ENCODE data around the gene NGRN. TPM values are rescaled to one million over a fixed set of nuclear protein-coding genes. Genes with fewer than 3 reads are reported as not detected.

NGRN gene, protein sequence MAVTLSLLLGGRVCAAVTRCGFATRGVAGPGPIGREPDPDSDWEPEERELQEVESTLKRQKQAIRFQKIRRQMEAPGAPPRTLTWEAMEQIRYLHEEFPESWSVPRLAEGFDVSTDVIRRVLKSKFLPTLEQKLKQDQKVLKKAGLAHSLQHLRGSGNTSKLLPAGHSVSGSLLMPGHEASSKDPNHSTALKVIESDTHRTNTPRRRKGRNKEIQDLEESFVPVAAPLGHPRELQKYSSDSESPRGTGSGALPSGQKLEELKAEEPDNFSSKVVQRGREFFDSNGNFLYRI
- polyA plus RNA-seq, result 76.1 TPM
- long read RNA-seq, donor 1, full-length matches to known transcripts, result 35 of 35 reads
- long read RNA-seq, donor 1, partial matches to known transcripts, result 0 of 35 reads
- long read RNA-seq, donor 1, other reads (novel, unspliced or antisense), result 0 of 35 reads
- long read RNA-seq, donor 2, full-length matches to known transcripts, result 79 of 156 reads
- long read RNA-seq, donor 2, partial matches to known transcripts, result 77 of 156 reads
- long read RNA-seq, donor 2, other reads (novel, unspliced or antisense), result 0 of 156 reads
- long read RNA-seq, donor 3, result 0 reads
- long read RNA-seq, donor 4, transcript NGRN-201 (2 exons, 2,784 nt), result major isoform, 7 of 7 reads
- long read RNA-seq, donor 4, partial matches to known transcripts, result 0 of 7 reads
- long read RNA-seq, donor 4, other reads (novel, unspliced or antisense), result 0 of 7 reads
- long read RNA-seq, donor 5, full-length matches to known transcripts, result 45 of 45 reads
- long read RNA-seq, donor 5, partial matches to known transcripts, result 0 of 45 reads
- long read RNA-seq, donor 5, other reads (novel, unspliced or antisense), result 0 of 45 reads
- long read RNA-seq, donor 6, full-length matches to known transcripts, result 61 of 61 reads
- long read RNA-seq, donor 6, partial matches to known transcripts, result 0 of 61 reads
- long read RNA-seq, donor 6, other reads (novel, unspliced or antisense), result 0 of 61 reads
- long read RNA-seq, donor 7, full-length matches to known transcripts, result 39 of 39 reads
- long read RNA-seq, donor 7, partial matches to known transcripts, result 0 of 39 reads
- long read RNA-seq, donor 7, other reads (novel, unspliced or antisense), result 0 of 39 reads
- long read RNA-seq, donor 8, full-length matches to known transcripts, result 95 of 95 reads
- long read RNA-seq, donor 8, partial matches to known transcripts, result 0 of 95 reads
- long read RNA-seq, donor 8, other reads (novel, unspliced or antisense), result 0 of 95 reads
- long read RNA-seq, donor 9, full-length matches to known transcripts, result 95 of 95 reads
- long read RNA-seq, donor 9, partial matches to known transcripts, result 0 of 95 reads
- long read RNA-seq, donor 9, other reads (novel, unspliced or antisense), result 0 of 95 reads
- long read RNA-seq, donor 10, full-length matches to known transcripts, result 82 of 82 reads
- long read RNA-seq, donor 10, partial matches to known transcripts, result 0 of 82 reads
- long read RNA-seq, donor 10, other reads (novel, unspliced or antisense), result 0 of 82 reads
- long read RNA-seq, donor 11, full-length matches to known transcripts, result 61 of 61 reads
- long read RNA-seq, donor 11, partial matches to known transcripts, result 0 of 61 reads
- long read RNA-seq, donor 11, other reads (novel, unspliced or antisense), result 0 of 61 reads

DNA sequence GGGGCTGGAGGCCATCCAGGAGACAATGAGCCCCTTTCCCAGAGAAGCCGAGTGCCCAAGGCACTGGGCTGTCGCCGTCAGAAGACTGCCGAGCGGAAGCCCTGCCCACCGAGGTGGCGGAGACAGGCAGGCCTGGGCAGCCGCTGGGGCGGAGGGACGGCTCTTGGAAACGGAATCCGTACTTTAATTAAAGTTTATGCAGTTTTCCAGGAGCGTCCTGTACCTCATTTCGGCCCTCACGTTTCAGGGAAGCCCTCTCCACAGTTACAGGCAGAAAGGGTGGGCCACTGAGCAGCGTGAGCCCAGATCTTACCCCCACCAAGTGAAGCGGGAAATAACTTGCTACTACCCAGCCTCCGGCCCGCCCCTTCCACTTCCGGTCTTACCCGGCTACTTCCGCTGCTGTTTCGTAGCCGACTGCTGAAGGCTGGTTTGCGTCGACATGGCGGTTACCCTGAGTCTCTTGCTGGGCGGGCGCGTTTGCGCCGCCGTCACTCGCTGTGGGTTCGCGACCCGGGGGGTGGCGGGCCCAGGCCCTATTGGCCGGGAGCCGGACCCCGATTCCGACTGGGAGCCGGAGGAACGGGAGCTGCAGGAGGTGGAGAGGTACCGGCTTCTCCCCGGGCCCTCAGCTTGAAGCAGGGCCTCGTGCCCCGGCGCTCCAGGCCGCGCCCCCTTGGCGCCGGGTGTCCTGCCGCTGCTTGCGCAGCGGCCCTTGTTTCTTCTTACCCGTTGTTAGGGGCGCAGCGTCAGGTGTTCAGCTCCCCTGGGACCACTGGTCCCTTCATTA, at the start of gene NGRN:
NGRN (plus strand) TSS at position 402 of the 790 bp plus-strand sequence; CDS start at position 443, 41 bp downstream.
- H3K9me3 ChIP-seq (ENCODE audit: control insufficient read depth, low read depth, low read length), result no peaks in the 10 kb centered on the region
- WGBS (ENCODE audit: insufficient coverage, low lambda C conversion rate), result no CpG with 5 or more reads among the region's 59 CpGs
- H3K36me3 ChIP-seq (ENCODE audit: control insufficient read depth, insufficient read depth, low read length), result peaks cover 13% of the 10 kb centered on the region
- peak; percentile 89 to 97 for DNase-seq
- H3K27ac ChIP-seq (ENCODE audit: low read length), result peak within 1 kb of the TSS; percentile 86
- H3K4me3 ChIP-seq (ENCODE audit: low read length), result peak within 1 kb of the TSS; percentile 72
- H3K27me3 ChIP-seq (ENCODE audit: control insufficient read depth, insufficient read depth, low read length), result no peaks in the 10 kb centered on the region
- peaks cover 27% of the 10 kb centered on the region for H3K4me1 ChIP-seq (ENCODE audit: control insufficient read depth, insufficient read depth, low read length)

DNA sequence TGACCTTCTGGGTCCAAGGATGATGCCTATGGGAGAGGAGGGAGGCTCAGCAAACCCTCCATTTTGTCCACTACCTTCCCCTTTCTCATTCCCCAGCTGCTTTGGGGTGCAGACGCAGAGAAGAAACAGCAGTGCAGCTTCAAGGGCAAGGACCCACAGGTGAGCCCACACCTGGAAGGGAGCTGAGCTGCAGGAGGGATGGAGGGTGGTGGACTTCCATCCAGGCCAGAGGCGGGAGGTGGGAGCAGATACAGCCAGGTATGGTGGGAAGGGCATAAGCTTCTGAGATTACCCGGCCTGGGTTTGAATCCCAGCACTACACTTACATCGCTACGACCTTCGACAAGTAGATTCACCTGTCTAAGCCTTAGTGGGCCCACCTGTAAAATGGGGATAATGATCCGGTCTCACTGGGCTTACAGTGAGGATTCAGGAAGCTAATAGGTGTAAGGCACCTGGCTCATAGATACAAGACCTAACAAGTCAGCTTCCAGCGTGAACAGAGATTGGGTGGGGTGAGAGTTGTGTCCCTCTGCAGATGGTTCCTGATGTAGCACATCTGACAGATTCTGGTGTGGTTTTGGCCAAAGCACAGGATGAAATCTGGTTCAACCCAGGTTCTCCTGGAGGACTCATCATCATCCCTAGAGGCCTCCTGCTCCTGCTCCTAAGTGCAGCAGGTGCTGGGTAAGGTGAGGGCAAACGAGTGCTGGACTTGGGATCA, 47.6 kb upstream of the NGRN start:
- peaks cover 43% of the 10 kb centered on the region for H3K36me3 ChIP-seq (ENCODE audit: control insufficient read depth, insufficient read depth, low read length)

DNA sequence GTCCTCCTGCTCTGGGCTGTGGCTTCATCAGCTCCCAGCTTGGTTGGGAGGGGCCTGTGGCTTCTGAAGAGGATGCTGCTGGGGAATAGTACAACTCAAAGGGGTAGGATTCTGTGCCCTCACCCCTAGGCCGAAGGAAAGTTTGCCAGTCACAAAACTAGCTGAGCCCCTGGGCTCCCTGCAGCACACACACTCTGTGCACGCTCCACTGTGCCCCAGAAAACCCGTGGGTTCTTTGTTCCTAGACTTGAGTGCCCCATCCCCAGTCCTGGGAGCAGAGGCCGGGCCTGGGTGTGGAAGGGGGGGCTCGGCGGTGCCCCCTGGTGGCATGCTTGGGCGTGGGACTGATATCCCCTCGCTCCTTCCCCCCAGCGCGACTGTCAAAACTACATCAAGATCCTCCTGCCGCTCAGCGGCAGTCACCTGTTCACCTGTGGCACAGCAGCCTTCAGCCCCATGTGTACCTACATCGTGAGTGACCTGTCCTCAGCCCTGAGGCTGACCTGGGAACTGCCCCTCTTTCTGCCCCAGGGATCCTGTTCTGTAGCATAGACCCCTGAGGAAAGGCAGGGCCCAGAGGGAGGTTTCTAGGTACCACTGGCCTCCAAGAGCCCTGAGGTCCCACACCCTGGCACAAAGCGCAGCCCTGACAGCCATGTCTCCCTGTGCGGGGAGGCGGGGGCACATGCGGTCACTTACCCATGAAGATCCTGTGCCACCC, 45.9 kb upstream of the NGRN start:
- no peak overlapping the region for H3K27ac ChIP-seq (ENCODE audit: low read length)
- no peaks in the 10 kb centered on the region for H3K27me3 ChIP-seq (ENCODE audit: control insufficient read depth, insufficient read depth, low read length)
- peaks cover 59% of the 10 kb centered on the region for H3K36me3 ChIP-seq (ENCODE audit: control insufficient read depth, insufficient read depth, low read length)
- no peak for DNase-seq
- no peaks in the 10 kb centered on the region for H3K4me1 ChIP-seq (ENCODE audit: control insufficient read depth, insufficient read depth, low read length)
- no peak overlapping the region for H3K4me3 ChIP-seq (ENCODE audit: low read length)
- no CpG with 5 or more reads among the region's 17 CpGs for WGBS (ENCODE audit: insufficient coverage, low lambda C conversion rate)
- H3K9me3 ChIP-seq (ENCODE audit: control insufficient read depth, low read depth, low read length), result no peaks in the 10 kb centered on the region

More for the DNA sequence above, 47.6 kb upstream of the NGRN start:
- Histone ChIP-seq H3K4me3 (ENCODE audit: low read length) (no peak overlapping the region), H3K4me1 (ENCODE audit: control insufficient read depth, insufficient read depth, low read length) (peaks cover 13% of the 10 kb centered on the region), H3K27ac (ENCODE audit: low read length) (no peak overlapping the region), H3K9me3 (ENCODE audit: control insufficient read depth, low read depth, low read length) (no peaks in the 10 kb centered on the region), H3K27me3 (ENCODE audit: control insufficient read depth, insufficient read depth, low read length) (no peaks in the 10 kb centered on the region)
- no peak for DNase-seq
- WGBS (ENCODE audit: insufficient coverage, low lambda C conversion rate), result no CpG with 5 or more reads among the region's 9 CpGs

DNA sequence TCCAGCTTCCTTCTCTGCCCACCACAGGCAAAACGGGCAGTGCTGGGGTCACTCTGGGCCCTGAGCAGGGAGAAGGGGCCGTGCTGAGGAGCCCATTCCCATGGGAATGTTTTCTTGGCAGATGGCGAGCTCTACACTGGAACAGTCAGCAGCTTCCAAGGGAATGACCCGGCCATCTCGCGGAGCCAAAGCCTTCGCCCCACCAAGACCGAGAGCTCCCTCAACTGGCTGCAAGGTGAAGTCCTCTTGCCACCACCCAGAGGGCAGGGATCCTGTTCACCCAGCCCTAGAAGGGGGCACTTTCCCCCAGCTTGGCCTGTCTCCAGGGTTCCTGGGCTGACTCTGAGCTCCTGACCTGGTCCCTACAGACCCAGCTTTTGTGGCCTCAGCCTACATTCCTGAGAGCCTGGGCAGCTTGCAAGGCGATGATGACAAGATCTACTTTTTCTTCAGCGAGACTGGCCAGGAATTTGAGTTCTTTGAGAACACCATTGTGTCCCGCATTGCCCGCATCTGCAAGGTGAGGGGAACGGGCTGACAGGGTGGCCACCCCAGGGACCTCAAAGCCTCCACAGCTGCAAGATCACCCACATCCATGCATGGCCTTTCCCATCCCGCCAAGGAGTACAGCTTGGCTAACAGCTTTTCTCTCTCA, 44.1 kb upstream of the NGRN start:
- Histone ChIP-seq H3K9me3 (ENCODE audit: control insufficient read depth, low read depth, low read length) (no peaks in the 10 kb centered on the region), H3K4me3 (ENCODE audit: low read length) (no peak overlapping the region), H3K27ac (ENCODE audit: low read length) (no peak overlapping the region), H3K36me3 (ENCODE audit: control insufficient read depth, insufficient read depth, low read length) (peaks cover 75% of the 10 kb centered on the region), H3K4me1 (ENCODE audit: control insufficient read depth, insufficient read depth, low read length) (no peaks in the 10 kb centered on the region), H3K27me3 (ENCODE audit: control insufficient read depth, insufficient read depth, low read length) (no peaks in the 10 kb centered on the region)
- DNase-seq, result peak; percentile 74 to 77
- WGBS (ENCODE audit: insufficient coverage, low lambda C conversion rate), result no CpG with 5 or more reads among the region's 14 CpGs

DNA sequence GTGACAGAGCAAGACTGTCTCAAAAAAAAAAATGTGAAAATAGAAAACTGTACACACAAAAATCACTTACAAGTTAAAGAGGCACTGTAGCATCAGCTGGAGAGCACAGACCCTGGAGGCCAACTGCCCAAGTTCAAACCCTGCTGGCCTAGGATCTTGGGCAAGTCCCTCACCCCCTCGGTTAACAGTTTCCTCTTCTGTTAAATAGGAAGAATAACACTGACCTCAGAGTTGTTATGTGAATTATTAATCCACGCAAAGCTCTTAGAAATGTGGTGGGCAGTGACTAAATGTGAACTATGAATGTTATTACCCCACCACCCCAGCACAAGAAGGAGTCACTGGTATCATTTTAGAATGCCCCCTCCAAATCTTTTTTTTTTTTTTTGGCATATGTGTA, 42.9 kb upstream of the NGRN start:
- no CpG with 5 or more reads among the region's 2 CpGs for WGBS (ENCODE audit: insufficient coverage, low lambda C conversion rate)
- no peak for DNase-seq
- Histone ChIP-seq H3K36me3 (ENCODE audit: control insufficient read depth, insufficient read depth, low read length) (peaks cover 80% of the 10 kb centered on the region), H3K4me3 (ENCODE audit: low read length) (no peak overlapping the region), H3K9me3 (ENCODE audit: control insufficient read depth, low read depth, low read length) (no peaks in the 10 kb centered on the region), H3K4me1 (ENCODE audit: control insufficient read depth, insufficient read depth, low read length) (no peaks in the 10 kb centered on the region), H3K27ac (ENCODE audit: low read length) (no peak overlapping the region), H3K27me3 (ENCODE audit: control insufficient read depth, insufficient read depth, low read length) (no peaks in the 10 kb centered on the region)

DNA sequence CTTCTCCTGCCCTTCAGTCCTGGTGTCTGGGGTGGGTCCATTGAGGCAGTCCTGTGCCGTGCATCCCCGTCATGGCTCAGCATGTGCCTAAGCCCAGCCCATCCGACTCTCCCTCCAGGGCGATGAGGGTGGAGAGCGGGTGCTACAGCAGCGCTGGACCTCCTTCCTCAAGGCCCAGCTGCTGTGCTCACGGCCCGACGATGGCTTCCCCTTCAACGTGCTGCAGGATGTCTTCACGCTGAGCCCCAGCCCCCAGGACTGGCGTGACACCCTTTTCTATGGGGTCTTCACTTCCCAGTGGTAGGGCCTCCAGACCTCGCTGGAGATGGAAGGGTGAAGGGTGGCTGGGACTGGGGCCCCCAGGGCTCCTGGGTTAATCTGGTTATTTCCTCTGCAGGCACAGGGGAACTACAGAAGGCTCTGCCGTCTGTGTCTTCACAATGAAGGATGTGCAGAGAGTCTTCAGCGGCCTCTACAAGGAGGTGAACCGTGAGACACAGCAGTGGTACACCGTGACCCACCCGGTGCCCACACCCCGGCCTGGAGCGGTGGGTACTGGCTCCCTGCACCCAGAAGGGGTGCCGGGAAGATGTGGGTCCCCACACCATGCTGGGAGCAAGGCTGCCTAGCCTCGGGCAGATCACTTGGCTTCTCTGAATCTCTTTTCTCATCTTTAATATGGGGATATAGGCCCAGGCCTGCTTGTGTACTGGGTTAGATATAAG, 41.9 kb upstream of the NGRN start:
- WGBS (ENCODE audit: insufficient coverage, low lambda C conversion rate), result no CpG with 5 or more reads among the region's 22 CpGs
- DNase-seq, result no peak
- no peaks in the 10 kb centered on the region for H3K9me3 ChIP-seq (ENCODE audit: control insufficient read depth, low read depth, low read length)
- H3K36me3 ChIP-seq (ENCODE audit: control insufficient read depth, insufficient read depth, low read length), result peaks cover 82% of the 10 kb centered on the region
- no peaks in the 10 kb centered on the region for H3K4me1 ChIP-seq (ENCODE audit: control insufficient read depth, insufficient read depth, low read length)
- no peaks in the 10 kb centered on the region for H3K27me3 ChIP-seq (ENCODE audit: control insufficient read depth, insufficient read depth, low read length)
- H3K27ac ChIP-seq (ENCODE audit: low read length), result no peak overlapping the region
- H3K4me3 ChIP-seq (ENCODE audit: low read length), result no peak overlapping the region

DNA sequence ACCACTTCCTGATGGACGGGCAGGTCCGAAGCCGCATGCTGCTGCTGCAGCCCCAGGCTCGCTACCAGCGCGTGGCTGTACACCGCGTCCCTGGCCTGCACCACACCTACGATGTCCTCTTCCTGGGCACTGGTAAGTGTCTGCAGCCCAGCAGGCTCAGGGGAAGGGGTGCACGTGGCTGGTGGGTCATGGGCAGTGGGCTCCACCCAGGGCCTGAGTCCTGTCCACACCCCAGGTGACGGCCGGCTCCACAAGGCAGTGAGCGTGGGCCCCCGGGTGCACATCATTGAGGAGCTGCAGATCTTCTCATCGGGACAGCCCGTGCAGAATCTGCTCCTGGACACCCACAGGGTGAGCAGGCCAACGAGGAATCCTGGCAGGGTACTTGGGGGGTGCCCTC, 40.4 kb upstream of the NGRN start:
- WGBS (ENCODE audit: insufficient coverage, low lambda C conversion rate), result no CpG with 5 or more reads among the region's 17 CpGs
- Histone ChIP-seq H3K4me3 (ENCODE audit: low read length) (no peak overlapping the region), H3K27ac (ENCODE audit: low read length) (no peak overlapping the region), H3K9me3 (ENCODE audit: control insufficient read depth, low read depth, low read length) (no peaks in the 10 kb centered on the region), H3K4me1 (ENCODE audit: control insufficient read depth, insufficient read depth, low read length) (no peaks in the 10 kb centered on the region), H3K27me3 (ENCODE audit: control insufficient read depth, insufficient read depth, low read length) (no peaks in the 10 kb centered on the region), H3K36me3 (ENCODE audit: control insufficient read depth, insufficient read depth, low read length) (peaks cover 86% of the 10 kb centered on the region)
- DNase-seq, result no peak
